ENCODE data around the gene FBXO17.
A peak's percentile ranks its signal among the peaks of the same experiment; 100 is the strongest.

FBXO17 gene

DNA sequence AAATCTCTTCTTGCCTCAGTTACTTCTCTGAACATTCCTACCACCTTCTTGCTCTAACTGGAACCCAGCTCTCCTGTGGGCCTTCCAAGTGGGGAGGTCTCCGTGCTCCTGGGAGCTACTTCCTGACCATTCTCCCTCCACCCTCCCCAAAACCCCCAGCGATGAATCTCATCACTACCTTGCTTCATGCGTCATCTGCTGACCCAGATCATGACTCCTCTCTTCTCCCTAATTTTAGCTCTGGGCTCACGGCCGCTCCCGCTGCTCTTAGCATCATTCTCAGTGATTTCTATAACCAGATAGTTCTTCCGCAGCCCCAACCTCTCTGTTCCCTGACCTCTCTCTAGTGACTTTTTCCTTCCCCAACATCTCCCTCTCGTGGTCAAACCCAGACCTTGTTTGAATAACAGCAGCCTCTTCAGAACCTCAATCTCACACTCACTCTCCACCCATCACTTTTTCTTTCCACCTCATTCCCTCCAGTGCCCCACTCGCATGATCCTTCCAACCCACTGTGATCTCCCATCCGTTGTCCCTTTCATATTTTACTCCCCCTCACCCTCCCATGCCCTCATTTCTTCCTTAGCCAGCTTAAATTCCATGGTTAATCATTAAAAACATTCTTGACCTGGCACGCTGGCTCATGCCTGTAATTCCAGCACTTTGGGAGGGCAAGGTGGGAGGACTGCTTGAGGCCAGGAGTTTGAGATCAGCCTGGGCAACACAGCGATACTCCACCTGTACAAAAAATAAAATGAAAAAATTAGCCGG is 23.0 kb downstream of the FBXO17 start:
- ChIA-PET POLR2A (no interaction called here), CTCF (interaction anchor here (0.6 to 3.2 kb wide), 23 partner anchors 9 to 709 kb away, joined by 3 to 29 read pairs (median 4); partner anchors contain the start of genes EIF3K, FAM98C, MRPS12 and SARS2)
- TF ChIP-seq, protein P1, sequence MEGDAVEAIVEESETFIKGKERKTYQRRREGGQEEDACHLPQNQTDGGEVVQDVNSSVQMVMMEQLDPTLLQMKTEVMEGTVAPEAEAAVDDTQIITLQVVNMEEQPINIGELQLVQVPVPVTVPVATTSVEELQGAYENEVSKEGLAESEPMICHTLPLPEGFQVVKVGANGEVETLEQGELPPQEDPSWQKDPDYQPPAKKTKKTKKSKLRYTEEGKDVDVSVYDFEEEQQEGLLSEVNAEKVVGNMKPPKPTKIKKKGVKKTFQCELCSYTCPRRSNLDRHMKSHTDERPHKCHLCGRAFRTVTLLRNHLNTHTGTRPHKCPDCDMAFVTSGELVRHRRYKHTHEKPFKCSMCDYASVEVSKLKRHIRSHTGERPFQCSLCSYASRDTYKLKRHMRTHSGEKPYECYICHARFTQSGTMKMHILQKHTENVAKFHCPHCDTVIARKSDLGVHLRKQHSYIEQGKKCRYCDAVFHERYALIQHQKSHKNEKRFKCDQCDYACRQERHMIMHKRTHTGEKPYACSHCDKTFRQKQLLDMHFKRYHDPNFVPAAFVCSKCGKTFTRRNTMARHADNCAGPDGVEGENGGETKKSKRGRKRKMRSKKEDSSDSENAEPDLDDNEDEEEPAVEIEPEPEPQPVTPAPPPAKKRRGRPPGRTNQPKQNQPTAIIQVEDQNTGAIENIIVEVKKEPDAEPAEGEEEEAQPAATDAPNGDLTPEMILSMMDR (IDR thresholded peaks at IDR 0.05; ENCODE audit: control extremely low read depth, extremely low read depth, low read depth, missing control alignments) = peak; percentile 70
- DNase-seq (ENCODE audit: extremely low spot score) = peak; percentile 72

DNA sequence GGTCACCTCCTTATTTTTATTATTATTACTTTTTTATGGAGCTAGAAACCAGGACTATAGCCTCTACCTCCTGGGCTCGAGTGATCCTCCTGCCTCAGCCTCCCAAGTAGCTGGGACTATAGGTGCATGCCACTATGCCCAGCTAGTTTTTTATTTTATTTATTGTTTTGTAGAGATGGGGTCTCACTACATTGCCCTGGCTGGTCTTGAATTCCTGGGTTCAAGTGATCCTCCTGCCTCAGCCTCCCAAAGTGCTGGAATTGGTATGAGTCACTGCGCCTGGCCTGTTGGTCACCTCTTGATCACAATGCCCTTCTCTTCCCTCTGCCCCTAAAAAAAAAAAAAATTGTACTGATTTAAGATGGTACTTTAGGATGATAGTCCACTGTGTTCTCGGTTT is 24.4 kb downstream of the FBXO17 start:
- no peak for DNase-seq (ENCODE audit: extremely low spot score)
- TF ChIP-seq, protein P1 (IDR thresholded peaks at IDR 0.05; ENCODE audit: control extremely low read depth, extremely low read depth, low read depth, missing control alignments) = no peak
- ChIA-PET CTCF (interaction anchor here (1.1 to 3.2 kb wide), 6 partner anchors 10 to 548 kb away, joined by 4 to 29 read pairs (median 13); partner anchors contain the start of genes FAM98C, MRPS12 and SARS2), POLR2A (no interaction called here)

DNA sequence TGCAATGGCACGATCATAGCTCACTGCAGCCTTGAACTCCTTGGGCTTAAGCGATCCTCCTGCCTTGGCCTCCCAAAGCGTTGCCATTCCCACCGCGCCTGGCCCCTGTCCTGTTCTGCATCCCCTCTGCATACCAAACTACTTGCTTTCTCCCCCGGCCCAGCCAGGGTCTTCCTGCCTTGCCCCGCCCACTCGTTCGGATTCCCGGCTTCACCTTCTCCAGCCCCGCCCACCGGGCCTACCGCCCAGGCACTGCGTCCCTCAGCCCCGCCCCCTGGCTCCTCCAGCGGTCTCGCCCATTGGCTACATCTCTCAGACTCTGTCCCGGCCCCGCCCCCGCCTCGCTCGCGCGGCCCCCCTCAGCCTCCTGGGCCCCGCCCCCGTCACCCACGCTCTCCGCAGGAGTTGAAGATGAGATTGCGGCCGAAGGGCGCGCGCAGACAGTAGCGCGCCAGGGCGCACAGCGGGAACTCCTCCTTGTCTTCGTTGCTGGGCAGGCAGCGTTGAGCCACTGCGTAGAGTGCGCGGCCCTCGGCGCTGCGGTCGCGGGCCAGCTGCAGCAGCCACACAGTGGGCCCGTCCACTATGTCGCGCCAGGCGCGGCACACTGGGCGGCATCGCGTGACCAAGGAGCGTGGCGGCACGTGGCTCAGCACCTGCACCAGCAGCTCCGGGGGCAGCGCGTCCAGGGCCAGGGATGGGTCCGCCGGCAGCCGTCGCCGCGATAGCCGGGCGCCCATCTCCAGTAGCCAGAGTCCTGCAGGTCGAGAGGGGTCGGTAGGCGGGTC is 25.8 kb downstream of the FBXO17 start:
- TF ChIP-seq, protein P1 (IDR thresholded peaks at IDR 0.05; ENCODE audit: control extremely low read depth, extremely low read depth, low read depth, missing control alignments) = no peak
- peak; percentile 90 for DNase-seq (ENCODE audit: extremely low spot score)
- ChIA-PET CTCF (interaction anchor here (1.4 kb wide), 1 partner anchor 536 kb away, joined by 3 read pairs; no protein-coding TSS in a partner anchor), POLR2A (interaction anchor here (0.7 kb wide), 1 partner anchor 322 kb away, joined by 3 read pairs; no protein-coding TSS in a partner anchor)

DNA sequence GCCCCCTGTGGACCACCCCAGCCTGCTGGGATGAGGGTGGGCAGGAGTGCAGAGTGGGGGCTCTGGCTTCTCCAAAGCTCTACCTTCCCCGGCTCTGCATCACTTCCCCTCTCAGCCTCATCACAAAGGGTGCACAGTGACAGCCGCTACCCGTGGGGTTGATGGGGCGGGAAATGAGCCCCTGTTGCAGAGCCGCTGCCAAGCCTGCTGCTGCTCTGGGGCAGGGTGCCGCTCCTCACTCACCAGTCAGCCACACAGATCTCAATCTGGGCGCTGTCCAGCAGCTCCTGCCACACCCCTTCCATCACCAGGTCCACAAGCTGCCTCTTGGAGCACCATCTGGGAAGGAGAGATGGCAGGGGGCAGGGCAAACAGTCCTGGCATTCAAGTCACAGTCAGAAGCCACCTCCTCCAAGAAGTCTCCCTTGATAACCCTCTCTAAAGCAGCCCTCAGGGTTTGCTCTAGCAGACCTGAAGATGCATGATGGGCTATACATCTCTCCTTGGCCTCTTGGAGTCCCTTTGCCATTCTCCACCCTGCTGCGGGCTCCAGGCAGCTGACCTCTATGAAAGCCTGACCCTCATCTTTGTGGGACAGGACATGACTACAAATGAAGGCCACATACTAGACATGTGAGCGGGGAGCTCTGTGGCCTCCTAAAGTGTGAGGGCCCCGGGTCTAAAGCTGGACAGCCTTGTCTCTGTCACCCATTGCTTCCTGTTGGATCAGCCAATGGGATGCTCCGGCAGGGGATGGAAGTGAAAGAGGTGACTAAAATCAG is 29.1 kb downstream of the FBXO17 start:
- ChIA-PET CTCF (interaction anchor here (1.1 to 1.3 kb wide), 3 partner anchors 16 to 17 kb away, joined by 4 read pairs; partner anchors contain the start of genes MRPS12 and SARS2), POLR2A (no interaction called here)
- no peak for DNase-seq (ENCODE audit: extremely low spot score)
- TF ChIP-seq, protein P1 (IDR thresholded peaks at IDR 0.05; ENCODE audit: control extremely low read depth, extremely low read depth, low read depth, missing control alignments) = no peak

DNA sequence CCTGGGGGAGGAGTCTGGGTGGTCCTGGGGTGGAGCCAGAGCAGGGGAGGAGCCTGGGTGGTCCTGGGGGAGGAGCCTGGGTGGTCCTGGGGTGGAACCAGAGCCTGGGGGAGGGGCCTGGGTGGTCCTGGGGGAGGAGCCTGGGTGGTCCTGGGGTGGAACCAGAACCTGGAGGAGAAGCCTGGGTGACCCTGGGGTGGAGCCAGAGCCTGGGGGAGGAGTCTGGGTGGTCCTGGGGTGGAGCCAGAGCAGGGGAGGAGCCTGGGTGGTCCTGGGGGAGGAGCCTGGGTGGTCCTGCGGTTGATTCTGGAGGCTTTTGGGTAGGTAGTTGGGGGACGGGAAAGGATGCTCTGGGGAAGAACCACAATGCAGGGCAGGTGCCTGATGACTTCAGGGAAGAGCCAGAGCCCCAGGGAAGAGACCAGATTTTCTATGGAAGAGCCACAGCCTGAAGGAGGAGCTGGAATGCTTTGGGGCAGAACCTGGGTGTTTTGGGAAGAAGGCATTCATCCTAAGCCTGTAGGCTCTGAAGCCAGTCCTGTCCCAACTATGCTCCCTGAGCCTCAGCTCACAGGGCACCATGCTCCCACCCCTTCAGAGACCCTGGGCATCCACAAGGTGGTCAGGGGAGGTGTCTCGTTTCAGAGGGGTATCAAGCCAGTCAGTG is 29.8 kb downstream of the FBXO17 start:
- TF ChIP-seq, protein P1 (IDR thresholded peaks at IDR 0.05; ENCODE audit: control extremely low read depth, extremely low read depth, low read depth, missing control alignments) = no peak
- ChIA-PET POLR2A (no interaction called here), CTCF (interaction anchor here (2.1 to 2.7 kb wide), 2 partner anchors 15 to 543 kb away, joined by 9 to 12 read pairs; partner anchors contain the start of genes FAM98C, MRPS12 and SARS2)
- DNase-seq (ENCODE audit: extremely low spot score) = no peak
